Liver (tissue), 9 donors: ENCODE data around the gene RAB30. TPM values are rescaled to one million over a fixed set of nuclear protein-coding genes. Genes with fewer than 3 reads are reported as not detected.

Source experiments
- DNase-seq: peaks from one replicate; pipeline ENCODE4 v3.0.0-alpha.2; 2017; ENCODE audit warnings: low spot score
- H3K27ac ChIP-seq, 2 donors: one replicate each; pipeline ENCODE4 v1.7.0; 2013; ENCODE audit warnings: inconsistent platforms in 2 of 2, low read length in 2 of 2, control low read depth in 1 of 2, low read depth in 1 of 2, mild to moderate bottlenecking in 1 of 2
- H3K27me3 ChIP-seq, 4 donors: one replicate each; pipeline versions ENCODE4 v1.6.1 to v1.7.0; 2013; ENCODE audit warnings: low read length in 3 of 4, inconsistent platforms in 1 of 4, mild to moderate bottlenecking in 1 of 4, moderate library complexity in 1 of 4; ENCODE audit not compliant: control insufficient read depth in 4 of 4, insufficient read depth in 4 of 4
- H3K36me3 ChIP-seq, 4 donors: one replicate each; pipeline versions ENCODE4 v1.6.1 to v1.7.0; 2013; ENCODE audit warnings: low read length in 3 of 4, mild to moderate bottlenecking in 3 of 4, low read depth in 1 of 4, moderate library complexity in 1 of 4; ENCODE audit not compliant: control insufficient read depth in 4 of 4, insufficient read depth in 3 of 4
- H3K4me1 ChIP-seq, 4 donors: one replicate each; pipeline versions ENCODE4 v1.6.1 to v1.7.0; 2013; ENCODE audit warnings: low read length in 3 of 4, mild to moderate bottlenecking in 3 of 4, moderate library complexity in 1 of 4; ENCODE audit not compliant: control insufficient read depth in 4 of 4, insufficient read depth in 4 of 4
- H3K4me3 ChIP-seq, 3 donors: one replicate each; pipeline versions ENCODE4 v1.6.1 to v1.7.0; 2013; ENCODE audit warnings: low read length in 3 of 3, control low read depth in 1 of 3, low read depth in 1 of 3, mild to moderate bottlenecking in 1 of 3
- H3K9ac ChIP-seq, 2 donors: one replicate each; pipeline ENCODE4 v1.7.0; 2013; ENCODE audit warnings: low read length in 2 of 2, mild to moderate bottlenecking in 2 of 2, moderate library complexity in 2 of 2, control low read depth in 1 of 2, low read depth in 1 of 2
- H3K9me3 ChIP-seq, 4 donors: one replicate each; pipeline versions ENCODE4 v1.6.1 to v1.7.0; 2013; ENCODE audit warnings: low read length in 3 of 4; ENCODE audit not compliant: control insufficient read depth in 4 of 4
- ATF3 ChIP-seq: IDR thresholded peaks from 2 replicates; pipeline ENCODE4 v1.6.1; 2016; ENCODE audit warnings: antibody characterized with exemption
- CTCF ChIP-seq: fragments of 150-350 bp; IDR thresholded peaks from 2 replicates; pipeline ENCODE4 v1.5.1; 2017; ENCODE audit warnings: improper control_type of control experiment, low read depth, low read length; ENCODE audit not compliant: missing input control
- EGR1 ChIP-seq, 2 donors: IDR thresholded peaks; 2 replicates each; pipeline ENCODE4 v1.6.1; 2016 to 2018; ENCODE audit warnings: antibody characterized with exemption in 2 of 2, low read depth in 2 of 2
- FOXA1 ChIP-seq: IDR thresholded peaks from 2 replicates; pipeline ENCODE4 v1.6.1; 2016; ENCODE audit warnings: antibody characterized with exemption
- FOXA2 ChIP-seq: IDR thresholded peaks from 2 replicates; pipeline ENCODE4 v1.6.1; 2016; ENCODE audit warnings: antibody characterized with exemption
- GABPA ChIP-seq, 2 donors: IDR thresholded peaks in 1 of 2; conservative IDR thresholded peaks in 1 of 2; 2 replicates each; pipeline ENCODE4 v1.6.1; 2016; ENCODE audit warnings: antibody characterized with exemption in 2 of 2, mild to moderate bottlenecking in 1 of 2, moderate library complexity in 1 of 2
- HNF4A ChIP-seq, 2 donors: conservative IDR thresholded peaks; 2 replicates each; pipeline ENCODE4 v1.6.1; 2016; ENCODE audit warnings: antibody characterized with exemption in 2 of 2, mild to moderate bottlenecking in 2 of 2
- HNF4G ChIP-seq: IDR thresholded peaks from 2 replicates; pipeline ENCODE4 v1.6.1; 2016; ENCODE audit warnings: antibody characterized with exemption
- JUND ChIP-seq, 2 donors: IDR thresholded peaks; 2 replicates each; pipeline ENCODE4 v1.6.1; 2016; ENCODE audit warnings: antibody characterized with exemption in 2 of 2
- MAX ChIP-seq: IDR thresholded peaks from 2 replicates; pipeline ENCODE4 v1.6.1; 2016; ENCODE audit warnings: antibody characterized with exemption
- NR2F2 ChIP-seq: IDR thresholded peaks from 2 replicates; pipeline ENCODE4 v1.6.1; 2016; ENCODE audit warnings: antibody characterized with exemption
- RAD21 ChIP-seq, 2 donors: IDR thresholded peaks; 2 replicates each; pipeline ENCODE4 v1.6.1; 2016; ENCODE audit warnings: antibody characterized with exemption in 2 of 2, mild to moderate bottlenecking in 2 of 2
- REST ChIP-seq: IDR thresholded peaks from 2 replicates; pipeline ENCODE4 v1.6.1; 2016; ENCODE audit warnings: antibody characterized with exemption, mild to moderate bottlenecking
- RXRA ChIP-seq, 2 donors: IDR thresholded peaks; 2 replicates each; pipeline ENCODE4 v1.6.1; 2017 to 2018; ENCODE audit warnings: antibody characterized with exemption in 2 of 2, mild to moderate bottlenecking in 1 of 2
- SP1 ChIP-seq: IDR thresholded peaks from 2 replicates; pipeline ENCODE4 v1.6.1; 2018; ENCODE audit warnings: antibody characterized with exemption, mild to moderate bottlenecking
- TAF1 ChIP-seq: conservative IDR thresholded peaks from 2 replicates; pipeline ENCODE4 v1.6.1; 2016; ENCODE audit warnings: antibody characterized with exemption, mild to moderate bottlenecking
- YY1 ChIP-seq: IDR thresholded peaks from 2 replicates; pipeline ENCODE4 v1.6.1; 2016; ENCODE audit warnings: antibody characterized with exemption, mild to moderate bottlenecking
- ZBTB33 ChIP-seq: IDR thresholded peaks from 2 replicates; pipeline ENCODE4 v1.6.1; 2016; ENCODE audit warnings: antibody characterized with exemption
- WGBS: extraction: QIAGEN DNeasy Blood & Tissue Kit; methylation state at CpG from one replicate; pipeline ENCODE4 v1.1.7; 2013; 5-methylcytosine and 5-hydroxymethylcytosine counted together
- polyA plus RNA-seq, 2 donors: library from polyadenylated mRNA; stranded (reverse) in 1 of 2; unstranded in 1 of 2; fragments of 200-250 nt in 1 of 2; fragments of >200 nt in 1 of 2; fragmentation: Nextera tagmentation in 1 of 2; extraction: Ambion mirVana in 1 of 2; gene quantifications; one replicate each; pipeline versions ENCODE4 v1.2.1 to v1.2.3, GENCODE V29; 2013 to 2015
- total RNA-seq, 2 donors: library from RNA; depleted of rRNA; stranded (reverse); fragments of >200 nt; gene quantifications; one replicate each; pipeline ENCODE4 v1.2.3, GENCODE V29; 2014
- donor health status: healthy.
- donor health status: healthy.
- donor health status: healthy.
- donor health status: healthy.
- donor health status: healthy.

RAB30 gene
- total and polyA plus RNA-seq, 4 donors: 2.4 to 5.4 (median 3.2) TPM

GRCh38 chr11:83112886-83113285 is 41.2 kb upstream of the RAB30 start:
- TF ChIP-seq JUND (IDR thresholded peaks at IDR 0.05) (no peak), MAX (no peak), ATF3 (no peak), RAD21 (IDR thresholded peaks at IDR 0.05) (no peak), TAF1 (no peak), HNF4G (no peak), ZBTB33 (no peak), FOXA1 (no peak), SP1 (no peak), REST (no peak)
- no peaks in the 10 kb centered on the region for H3K27me3 ChIP-seq
- peaks cover 8 to 23% (median 8%) of the 10 kb centered on the region in 4 donors for H3K4me1 ChIP-seq
- H3K9ac ChIP-seq: no peak overlapping the region
- no peaks in the 10 kb centered on the region for H3K9me3 ChIP-seq
- H3K27ac ChIP-seq: no peak overlapping the region
- H3K36me3 ChIP-seq: no peaks in the 10 kb centered on the region
- 72% methylated on average over 2 of the region's 2 CpGs for WGBS
- DNase-seq: no peak
- H3K4me3 ChIP-seq: no peak overlapping the region

GRCh38 chr11:83105168-83105567 is 33.5 kb upstream of the RAB30 start:
- 79% methylated on average over 1 of the region's 1 CpG for WGBS
- Histone ChIP-seq H3K9ac (no peak overlapping the region), H3K4me1 (no peaks in the 10 kb centered on the region)
- no peak for TF ChIP-seq REST
- TF ChIP-seq ATF3: no peak
- no peak for TF ChIP-seq RXRA (IDR thresholded peaks at IDR 0.05)
- TF ChIP-seq EGR1 (IDR thresholded peaks at IDR 0.05; ENCODE audit: low read depth in 2 of 2): no peak
- no peak for TF ChIP-seq NR2F2
- no peak for TF ChIP-seq RAD21 (IDR thresholded peaks at IDR 0.05)
- TF ChIP-seq MAX: no peak
- TF ChIP-seq JUND (IDR thresholded peaks at IDR 0.05): no peak
- no peak for TF ChIP-seq GABPA (IDR thresholded peaks at IDR 0.05 in 1 of 2, conservative IDR thresholded peaks at IDR 0.05 in 1 of 2)
- TF ChIP-seq CTCF: no peak
- TF ChIP-seq HNF4A (conservative IDR thresholded peaks at IDR 0.05): no peak
- no peak for TF ChIP-seq FOXA1
- no peak for TF ChIP-seq ZBTB33
- TF ChIP-seq TAF1: no peak
- TF ChIP-seq HNF4G: no peak
- no peak for TF ChIP-seq YY1
- TF ChIP-seq FOXA2: no peak

More at GRCh38 chr11:83105168-83105567, 33.5 kb upstream of the RAB30 start:
- Histone ChIP-seq H3K27me3 (no peaks in the 10 kb centered on the region), H3K9me3 (no peaks in the 10 kb centered on the region), H3K27ac (no peak overlapping the region), H3K36me3 (no peaks in the 10 kb centered on the region), H3K4me3 (no peak overlapping the region)
- no peak for DNase-seq
